Measurements from ENCODE around the gene NXPE1. TPM values are rescaled to one million over a fixed set of nuclear protein-coding genes. Genes with fewer than 3 reads are reported as not detected.

The NXPE1 gene
- total RNA-seq, 6 experiments from 2014 or later = not detected

GRCh38 chr11:114598461-114598860 lies 38.8 kb upstream of the NXPE1 start:
- TF ChIP-seq CTCF (IDR thresholded peaks at IDR 0.05) (no peak), POLR2A (IDR thresholded peaks at IDR 0.05) (no peak)
- WGBS (ENCODE audit: insufficient coverage, low coverage, low lambda C conversion rate, missing lambda C conversion rate) = 67% methylated on average over 1 of the region's 1 CpG
- no peak for ATAC-seq
- intact Hi-C loops (cut with DNase I) = no loop called here
- Histone ChIP-seq H3K4me1 (no peaks in the 10 kb centered on the region), H3K4me3 (no peak overlapping the region), H3K27ac (no peak overlapping the region), H3K9me3 (no peaks in the 10 kb centered on the region), H3K27me3 (no peaks in the 10 kb centered on the region), H3K36me3 (no peaks in the 10 kb centered on the region)
- no peak for DNase-seq

GRCh38 chr11:114596175-114596919 lies 36.7 kb upstream of the NXPE1 start:
- TF ChIP-seq POLR2A (IDR thresholded peaks at IDR 0.05) (no peak), CTCF (IDR thresholded peaks at IDR 0.05) (no peak)
- no CpG with 5 or more reads among the region's 1 CpG for WGBS (ENCODE audit: insufficient coverage, low coverage, low lambda C conversion rate, missing lambda C conversion rate)

GRCh38 chr11:114595571-114595970 lies 35.9 kb upstream of the NXPE1 start, which contains the start of gene NXPE4:
TSS of gene NXPE4 (minus strand) at chr11:114595786. CDS start at chr11:114594759, 1,027 bp downstream.
- DNase-seq = no peak

More at GRCh38 chr11:114596175-114596919, 36.7 kb upstream of the NXPE1 start:
- ATAC-seq (no peak), DNase-seq (no peak)
- H3K4me1 ChIP-seq = no peaks in the 10 kb centered on the region
- no peak overlapping the region for H3K27ac ChIP-seq
- H3K9me3 ChIP-seq = no peaks in the 10 kb centered on the region
- H3K36me3 ChIP-seq = no peaks in the 10 kb centered on the region
- intact Hi-C loops (cut with DNase I) = no loop called here
- no peak overlapping the region for H3K4me3 ChIP-seq
- H3K27me3 ChIP-seq = no peaks in the 10 kb centered on the region

GRCh38 chr11:114594703-114595102 lies 35.0 kb upstream of the NXPE1 start:
- no peak for ATAC-seq
- no peaks in the 10 kb centered on the region for H3K36me3 ChIP-seq
- TF ChIP-seq POLR2A (IDR thresholded peaks at IDR 0.05) = no peak
- no peak for TF ChIP-seq CTCF (IDR thresholded peaks at IDR 0.05)
- H3K9me3 ChIP-seq = no peaks in the 10 kb centered on the region
- intact Hi-C loops (cut with DNase I) = no loop called here
- no peak overlapping the region for H3K4me3 ChIP-seq
- 56% methylated on average over 3 of the region's 3 CpGs for WGBS (ENCODE audit: insufficient coverage, low coverage, low lambda C conversion rate, missing lambda C conversion rate)
- no peaks in the 10 kb centered on the region for H3K4me1 ChIP-seq
- DNase-seq = no peak
- H3K27me3 ChIP-seq = no peaks in the 10 kb centered on the region
- no peak overlapping the region for H3K27ac ChIP-seq

More at GRCh38 chr11:114595571-114595970, 35.9 kb upstream of the NXPE1 start, which contains the start of gene NXPE4:
- TF ChIP-seq POLR2A (IDR thresholded peaks at IDR 0.05) = no peak
- TF ChIP-seq CTCF (IDR thresholded peaks at IDR 0.05) = no peak
- Histone ChIP-seq H3K4me1 (no peaks in the 10 kb centered on the region), H3K36me3 (no peaks in the 10 kb centered on the region), H3K9me3 (no peaks in the 10 kb centered on the region), H3K27me3 (no peaks in the 10 kb centered on the region), H3K4me3 (no peak within 1 kb of the TSS), H3K27ac (no peak within 1 kb of the TSS)
- no peak for ATAC-seq
- intact Hi-C loops (cut with DNase I) = no loop called here
- WGBS (ENCODE audit: insufficient coverage, low coverage, low lambda C conversion rate, missing lambda C conversion rate) = 29% methylated on average over 2 of the region's 2 CpGs

Data from right lobe of liver (tissue), 6 donors.